SK-N-SH (cell line): Measurements from ENCODE around the gene ARF1.

Experiments
- RAD21 ChIP-seq: IDR thresholded peaks from 2 replicates; pipeline ENCODE4 v1.6.1; 2012; ENCODE audit warnings: mild to moderate bottlenecking, low read length
- TEAD4 ChIP-seq: IDR thresholded peaks from 2 replicates; pipeline ENCODE4 v1.4.0; 2012; ENCODE audit warnings: mild to moderate bottlenecking, borderline replicate concordance; ENCODE audit not compliant: insufficient read depth
- TF ChIP-seq, protein P1 (sequence below): fragments of 200-600 bp; sonication (generic); IDR thresholded peaks from 2 replicates; pipeline ENCODE4 v1.6.1; 2017; ENCODE audit warnings: antibody characterized with exemption, mild to moderate bottlenecking, moderate library complexity

DNA sequence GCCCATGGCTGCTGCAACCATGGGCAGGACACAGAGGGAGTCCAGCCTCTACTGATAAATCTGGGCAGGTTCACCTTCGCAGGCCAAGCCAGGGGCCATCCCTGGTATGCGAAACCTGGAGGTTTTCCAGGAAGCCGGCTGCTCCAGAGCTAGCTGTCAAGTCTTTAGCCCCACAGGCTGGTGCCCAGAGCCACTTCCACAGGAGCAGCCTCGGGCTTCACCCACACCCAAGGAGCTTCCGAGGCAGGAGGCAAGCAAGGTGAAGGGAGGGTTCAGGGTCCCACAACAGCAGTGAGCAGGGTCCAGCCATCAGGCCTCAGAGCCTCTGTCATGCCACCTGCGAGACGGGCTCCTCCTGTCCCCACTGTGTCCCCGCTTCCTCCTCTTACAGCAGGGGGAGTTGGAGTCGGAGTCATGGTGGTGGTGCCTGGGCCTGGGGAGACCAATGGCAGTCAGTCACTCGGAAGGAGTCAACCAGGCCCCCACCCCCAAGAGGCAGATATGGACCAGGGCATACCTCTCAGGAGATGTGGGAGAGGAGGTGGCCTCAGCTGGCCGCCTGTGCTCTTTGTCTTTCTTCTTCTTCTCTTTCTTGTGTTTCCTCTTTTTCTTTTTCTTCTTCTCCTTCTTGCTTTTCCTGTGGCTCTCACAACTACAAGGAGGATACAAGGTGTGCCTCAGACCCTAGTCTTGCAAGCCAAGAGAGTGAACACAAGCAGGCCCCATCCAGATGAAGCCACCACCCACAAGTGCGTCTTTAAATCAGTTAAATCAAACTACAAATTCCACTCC is 18.5 kb downstream of the ARF1 start:
- TF ChIP-seq, protein P1, sequence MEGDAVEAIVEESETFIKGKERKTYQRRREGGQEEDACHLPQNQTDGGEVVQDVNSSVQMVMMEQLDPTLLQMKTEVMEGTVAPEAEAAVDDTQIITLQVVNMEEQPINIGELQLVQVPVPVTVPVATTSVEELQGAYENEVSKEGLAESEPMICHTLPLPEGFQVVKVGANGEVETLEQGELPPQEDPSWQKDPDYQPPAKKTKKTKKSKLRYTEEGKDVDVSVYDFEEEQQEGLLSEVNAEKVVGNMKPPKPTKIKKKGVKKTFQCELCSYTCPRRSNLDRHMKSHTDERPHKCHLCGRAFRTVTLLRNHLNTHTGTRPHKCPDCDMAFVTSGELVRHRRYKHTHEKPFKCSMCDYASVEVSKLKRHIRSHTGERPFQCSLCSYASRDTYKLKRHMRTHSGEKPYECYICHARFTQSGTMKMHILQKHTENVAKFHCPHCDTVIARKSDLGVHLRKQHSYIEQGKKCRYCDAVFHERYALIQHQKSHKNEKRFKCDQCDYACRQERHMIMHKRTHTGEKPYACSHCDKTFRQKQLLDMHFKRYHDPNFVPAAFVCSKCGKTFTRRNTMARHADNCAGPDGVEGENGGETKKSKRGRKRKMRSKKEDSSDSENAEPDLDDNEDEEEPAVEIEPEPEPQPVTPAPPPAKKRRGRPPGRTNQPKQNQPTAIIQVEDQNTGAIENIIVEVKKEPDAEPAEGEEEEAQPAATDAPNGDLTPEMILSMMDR = no peak
- TF ChIP-seq TEAD4 (no peak), RAD21 (no peak)
